GF-D8 (cell line): ENCODE data around the gene BCAR1.
"Not testable (repeated sequence)": the region's sequence is repeated elsewhere in the genome, so short reads cannot be mapped to it uniquely, and the experiment has no call there.

ENCODE experiments used
- DNase-seq: peaks from one replicate; lab custom pipeline; 2025; lab: John Stamatoyannopoulos, UW

BCAR1 gene

GRCh38 chr16:75224306-75225082 lies 26.9 kb downstream of the BCAR1 start:
- DNase-seq = no peak

- DNase-seq = not testable (repeated sequence)
Observed at GRCh38 chr16:75223129-75223528, 28.3 kb downstream of the BCAR1 start.

GRCh38 chr16:75222271-75222783 lies 29.1 kb downstream of the BCAR1 start:
- no peak for DNase-seq

DNA sequence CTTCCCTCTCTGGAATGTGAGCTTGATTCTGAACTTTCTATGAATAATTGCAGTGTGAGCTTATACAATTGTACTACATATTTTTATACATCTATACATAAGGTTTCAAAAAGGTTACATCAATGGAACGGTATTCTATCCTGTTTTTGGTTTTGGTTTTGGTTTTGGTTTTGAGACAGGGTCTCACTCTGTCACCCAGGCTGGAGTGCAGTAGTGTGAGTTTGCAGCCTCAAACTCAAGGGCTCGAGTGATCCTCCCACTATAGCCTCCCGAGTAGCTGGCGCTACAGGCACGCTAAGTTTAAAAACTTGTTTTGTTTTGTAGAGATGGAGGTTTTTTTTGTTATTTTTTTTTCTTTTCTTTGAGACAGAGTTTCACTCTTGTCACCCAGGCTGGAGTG lies 31.6 kb downstream of the BCAR1 start:
- no peak for DNase-seq

DNA sequence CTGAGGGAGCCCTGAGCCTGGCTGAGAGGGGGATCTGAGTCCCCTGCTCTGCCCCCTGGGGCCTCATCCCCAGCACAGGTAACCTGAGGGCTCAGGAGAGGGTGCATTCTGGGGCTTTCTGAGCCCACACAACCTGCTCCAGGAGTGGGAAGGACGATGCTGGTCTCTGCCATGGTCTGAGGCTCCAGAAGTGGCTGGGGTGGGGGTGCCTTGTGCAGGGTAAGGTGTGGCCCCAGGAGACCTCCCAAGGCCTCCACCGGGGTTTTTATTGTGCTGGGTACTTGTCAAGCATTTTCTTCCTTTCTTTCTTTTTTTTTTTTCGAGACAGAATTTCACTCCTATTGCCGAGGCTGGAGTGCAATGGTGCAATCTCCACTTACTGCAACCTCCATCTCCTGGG lies 32.3 kb downstream of the BCAR1 start:
- DNase-seq = no peak

DNA sequence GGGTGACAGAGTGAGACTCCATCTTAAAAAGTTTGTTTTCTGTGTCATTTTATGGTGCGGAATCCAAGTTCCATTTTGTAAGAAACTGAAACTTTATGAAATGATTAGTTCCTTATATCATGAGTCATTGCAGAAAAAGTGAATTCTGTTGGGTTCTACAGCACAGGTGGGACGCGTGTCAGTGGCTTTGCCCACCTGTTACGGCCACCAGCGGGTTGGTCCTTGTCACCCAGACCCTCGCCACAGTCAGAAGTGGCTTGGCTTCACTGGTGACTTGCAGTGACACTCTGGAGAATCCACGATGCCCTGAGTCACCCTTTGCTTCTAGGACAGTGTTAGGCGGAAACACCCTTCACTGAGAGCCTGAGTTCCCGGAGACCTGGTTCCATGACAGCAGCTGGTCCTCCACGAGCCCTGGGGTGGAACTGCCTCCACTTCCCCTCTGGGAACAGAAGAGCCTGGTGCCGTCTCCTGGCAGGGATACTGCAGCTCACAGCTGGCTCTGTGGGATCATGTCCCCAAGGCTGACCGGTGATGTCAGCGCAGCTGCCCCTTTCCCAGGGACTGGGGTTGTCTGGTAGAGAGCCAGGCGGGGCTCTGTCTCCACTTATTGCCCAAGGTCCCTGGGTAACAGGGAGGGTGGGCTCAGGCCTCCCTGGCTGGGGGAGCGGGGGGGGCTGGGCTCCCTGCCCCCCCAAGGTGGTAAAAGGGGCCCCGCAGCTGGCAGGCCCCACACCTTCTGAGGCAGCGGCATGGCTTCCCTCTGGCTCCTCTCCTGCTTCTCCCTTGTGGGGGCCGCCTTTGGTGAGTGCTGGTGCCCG lies 33.0 kb downstream of the BCAR1 start, which contains the start of gene CTRB1:
CTRB1 (plus strand) TSS at position 733 of the 821 bp plus-strand sequence; CDS start at position 753, 20 bp downstream.
- DNase-seq = no peak

GRCh38 chr16:75217389-75217851 lies 34.0 kb downstream of the BCAR1 start:
- no peak for DNase-seq

GRCh38 chr16:75216576-75216975 lies 34.8 kb downstream of the BCAR1 start:
- DNase-seq = no peak

GRCh38 chr16:75216127-75216526 lies 35.3 kb downstream of the BCAR1 start:
- no peak for DNase-seq

DNA sequence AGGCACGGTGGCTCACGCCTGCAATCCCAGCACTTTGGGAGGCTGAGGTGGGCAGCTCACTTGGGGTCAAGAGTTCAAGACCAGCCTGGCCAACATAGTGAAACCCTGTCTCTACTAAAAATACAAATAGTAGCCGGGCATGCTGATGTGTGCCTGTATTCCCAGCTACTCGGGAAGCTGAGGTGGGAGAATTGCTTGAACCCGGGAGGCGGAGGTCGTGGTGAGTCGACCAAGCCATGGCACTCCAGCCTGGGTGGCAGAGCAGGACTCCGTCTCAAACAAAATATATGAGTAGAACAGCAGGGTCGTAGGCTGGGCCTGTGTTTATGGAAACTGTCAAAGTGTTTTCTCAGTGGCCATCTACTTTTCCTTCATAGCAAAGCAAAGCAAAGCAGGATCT lies 40.1 kb downstream of the BCAR1 start:
- not testable (repeated sequence) for DNase-seq

GRCh38 chr16:75209944-75210343 lies 41.5 kb downstream of the BCAR1 start:
- no peak for DNase-seq

DNA sequence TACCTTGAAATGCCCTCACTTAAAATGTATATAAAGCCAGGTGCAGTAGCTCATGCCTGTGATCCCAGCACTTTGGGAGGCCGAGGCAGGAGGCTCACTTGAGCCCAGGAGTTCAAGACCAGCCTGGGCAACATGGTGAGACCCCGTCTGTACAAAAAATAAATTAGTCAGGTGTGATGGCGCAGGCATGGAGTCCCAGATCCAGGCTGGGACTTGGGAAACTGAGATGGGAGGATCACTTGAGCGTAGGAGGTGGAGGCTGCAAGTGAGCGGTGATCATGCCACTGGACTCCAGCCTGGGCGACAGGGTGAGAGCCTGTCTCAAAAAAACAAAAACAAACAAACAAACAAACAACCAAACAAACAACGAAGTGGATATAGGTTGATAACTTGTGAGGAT lies 41.9 kb downstream of the BCAR1 start:
- not testable (repeated sequence) for DNase-seq

DNA sequence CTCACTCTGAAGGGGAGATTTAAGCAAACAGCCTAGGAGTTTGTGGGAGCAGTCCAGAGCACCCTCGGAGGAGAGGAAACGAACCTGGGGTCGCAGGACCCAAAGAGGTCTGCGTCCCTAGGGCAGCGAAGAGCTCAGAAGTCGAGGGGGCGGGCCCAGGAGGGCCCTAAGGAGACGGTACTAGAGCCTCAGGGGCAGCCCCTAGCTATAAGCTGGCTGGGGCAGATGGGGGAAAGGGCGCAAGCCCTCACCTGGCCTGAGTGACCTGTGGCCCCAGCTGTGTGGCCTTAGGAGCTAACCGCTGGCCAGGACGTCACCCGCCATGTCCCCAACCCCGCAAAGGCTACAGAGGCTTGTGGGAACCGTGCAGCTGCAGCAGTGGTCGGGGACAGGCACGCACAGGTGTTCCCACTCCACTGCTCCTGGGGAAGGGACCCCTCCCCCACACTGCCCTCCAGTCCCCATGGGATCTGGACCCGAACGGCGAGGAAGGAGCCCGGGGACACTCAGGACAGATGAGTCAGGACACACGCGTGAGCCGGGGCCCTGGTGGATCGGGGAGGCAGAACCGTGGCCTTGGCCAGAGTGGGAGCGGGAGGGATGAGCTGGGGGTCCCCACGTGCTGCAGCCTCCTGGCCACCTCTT lies 42.4 kb downstream of the BCAR1 start:
- DNase-seq = no peak

GRCh38 chr16:75208242-75208825 lies 43.1 kb downstream of the BCAR1 start:
- DNase-seq = no peak

DNA sequence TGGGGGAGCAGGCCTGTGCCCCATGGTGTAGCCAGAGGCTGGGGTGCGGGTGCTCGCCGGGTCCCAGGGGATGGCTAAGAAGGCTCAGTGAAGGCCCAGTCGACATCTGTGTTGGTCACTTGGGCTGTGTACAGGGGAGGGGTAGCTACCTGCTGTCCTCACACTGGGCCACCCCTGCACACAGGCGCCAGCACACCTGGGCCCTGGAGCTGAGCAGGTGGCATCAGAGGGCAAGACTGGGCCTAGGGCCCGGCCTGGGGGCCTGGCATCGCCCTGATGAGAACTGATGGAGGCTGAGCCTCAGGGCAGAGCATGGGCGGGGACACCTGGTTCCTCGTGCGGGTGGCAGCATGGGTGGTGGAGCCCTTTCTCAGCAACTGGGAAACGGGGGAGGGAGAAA lies 43.6 kb downstream of the BCAR1 start:
- DNase-seq = no peak

GRCh38 chr16:75206749-75207451 lies 44.5 kb downstream of the BCAR1 start, which contains the start of gene CTRB2:
Gene CTRB2, minus strand, starts transcription at chr16:75207161. Its CDS starts 20 bp downstream, at chr16:75207141.
- DNase-seq = no peak

- not testable (repeated sequence) for DNase-seq
Observed at GRCh38 chr16:75205961-75206748, 45.3 kb downstream of the BCAR1 start.

- DNase-seq = not testable (repeated sequence)
Observed at GRCh38 chr16:75205438-75205837, 46.0 kb downstream of the BCAR1 start.

DNA sequence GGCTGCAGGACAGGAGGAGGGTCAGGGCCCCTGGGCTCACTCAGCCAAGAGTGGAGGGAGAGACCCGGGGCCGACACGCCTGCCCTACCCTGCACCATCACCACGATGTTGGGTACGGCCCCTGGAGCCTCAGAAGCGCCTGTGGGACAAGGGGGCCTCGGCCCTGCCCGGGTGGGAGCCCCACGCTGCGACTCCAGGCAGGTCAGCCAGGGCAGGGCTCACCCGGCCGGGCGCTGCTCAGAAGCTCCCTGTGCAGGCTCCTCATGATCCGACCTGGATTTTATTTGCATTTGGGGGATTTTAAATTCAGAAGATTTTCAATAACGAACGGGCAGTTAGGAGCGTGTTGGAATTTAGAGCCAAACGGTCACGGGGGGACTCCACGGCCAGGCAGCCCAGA lies 46.5 kb downstream of the BCAR1 start:
- not testable (repeated sequence) for DNase-seq

- DNase-seq = no peak
Observed at GRCh38 chr16:75204410-75204758, 47.0 kb downstream of the BCAR1 start.
